HepG2 (cell line): ENCODE results near the gene CBX2. TPM values are rescaled to one million over a fixed set of nuclear protein-coding genes. Genes with fewer than 3 reads are reported as not detected.

Experiments
- DNMT3B ChIP-seq: conservative IDR thresholded peaks from 2 replicates; pipeline ENCODE4 v1.6.1; 2016; ENCODE audit warnings: missing biosample characterization, control low read depth
- HIVEP1 ChIP-seq: sonication (generic); formaldehyde crosslinking; IDR thresholded peaks from 2 replicates; pipeline ENCODE4 v1.4.0; 2020; ENCODE audit warnings: mild to moderate bottlenecking, missing genetic modification reagents
- HNRNPH1 ChIP-seq: fragments of 200-400 bp; formaldehyde crosslinking; optimal IDR thresholded peaks from 2 replicates; pipeline ENCODE3; 2017; ENCODE audit warnings: mild to moderate bottlenecking, low read depth, low read length
- HOMEZ ChIP-seq: IDR thresholded peaks from 2 replicates; pipeline ENCODE4 v1.6.1; 2016; ENCODE audit warnings: low read depth
- JUN ChIP-seq: sonication (generic); formaldehyde crosslinking; IDR thresholded peaks from 2 replicates; pipeline ENCODE4 v1.4.0; 2020; ENCODE audit warnings: mild to moderate bottlenecking, missing genetic modification reagents
- JUND ChIP-seq: sonication (generic); formaldehyde crosslinking; IDR thresholded peaks from 2 replicates; pipeline ENCODE4 v1.8.0; 2022; ENCODE audit warnings: mild to moderate bottlenecking, missing genetic modification reagents
- NCOR1 ChIP-seq: fragments of 200-600 bp; sonication (generic); IDR thresholded peaks from 2 replicates; pipeline ENCODE4 v1.7.0; 2017; ENCODE audit warnings: antibody characterized with exemption, low read length, borderline replicate concordance
- PHF8 ChIP-seq: sonication (generic); formaldehyde crosslinking; IDR thresholded peaks from 2 replicates; pipeline ENCODE4 v1.5.0; 2020; ENCODE audit warnings: missing genetic modification reagents
- SAP130 ChIP-seq: IDR thresholded peaks from 2 replicates; pipeline ENCODE4 v1.6.1; 2016; ENCODE audit warnings: low read depth
- SOX6 ChIP-seq, 2 experiments: fragments of 450-650 bp in 1 of 2; sonication (generic) in 1 of 2; formaldehyde crosslinking in 1 of 2; IDR thresholded peaks; 2 replicates each; pipeline versions ENCODE4 v1.4.0 to v1.6.1; 2017 to 2020; ENCODE audit warnings: antibody characterized with exemption in 1 of 2, mild to moderate bottlenecking in 1 of 2, missing genetic modification reagents in 1 of 2
- YEATS2 ChIP-seq: sonication (generic); formaldehyde crosslinking; IDR thresholded peaks from 2 replicates; pipeline ENCODE4 v1.4.0; 2020; ENCODE audit warnings: missing genetic modification reagents, borderline replicate concordance
- ZBTB8A ChIP-seq: sonication (generic); formaldehyde crosslinking; IDR thresholded peaks from 2 replicates; pipeline ENCODE4 v1.4.0; 2020; ENCODE audit warnings: mild to moderate bottlenecking, low read depth, missing genetic modification reagents, borderline replicate concordance
- ZNF18 ChIP-seq: sonication (generic); formaldehyde crosslinking; IDR thresholded peaks from 2 replicates; pipeline ENCODE4 v1.8.0; 2022; ENCODE audit warnings: mild to moderate bottlenecking, missing genetic modification reagents; ENCODE audit not compliant: insufficient replicate concordance
- ZNF367 ChIP-seq: sonication (generic); formaldehyde crosslinking; IDR thresholded peaks from 2 replicates; pipeline ENCODE4 v1.4.0; 2020; ENCODE audit warnings: missing genetic modification reagents, borderline replicate concordance
- polyA plus RNA-seq, 8 experiments: library from polyadenylated mRNA; depleted of rRNA in 3 of 8; stranded (reverse) in 7 of 8; unstranded in 1 of 8; fragments of >200 nt; fragmentation: Illumina TruSeq in 4 of 8; extraction: Trizol in 4 of 8; gene quantifications; 2 replicates each; pipeline versions ENCODE4 v1.2.1 to v1.2.3, GENCODE V29; 2011 to 2016; ENCODE audit warnings: low read depth in 4 of 8, missing spikeins in 1 of 8, mixed read lengths in 1 of 8; ENCODE audit not compliant: insufficient read depth in 1 of 8
- total RNA-seq, 5 experiments: library from RNA; depleted of rRNA; stranded (reverse); fragments of >200 nt; fragmentation: Illumina TruSeq; extraction: Trizol; gene quantifications; 2 replicates each; pipeline ENCODE4 v1.2.3, GENCODE V29; 2016; ENCODE audit warnings: low read depth in 1 of 5
- TF ChIP-seq, protein P1 (sequence below): sonication (generic); formaldehyde crosslinking; IDR thresholded peaks from 2 replicates; pipeline ENCODE4 v1.4.0; 2020; ENCODE audit warnings: missing genetic modification reagents, mild to moderate bottlenecking, borderline replicate concordance
- TF ChIP-seq, protein P2 (sequence below), 2 experiments: sonication (generic) in 1 of 2; formaldehyde crosslinking in 1 of 2; IDR thresholded peaks; 2 replicates each; pipeline versions ENCODE4 v1.4.0 to v1.6.1; 2018 to 2020; ENCODE audit warnings: missing genetic modification reagents in 2 of 2, borderline replicate concordance in 1 of 2, low read depth in 1 of 2, mild to moderate bottlenecking in 1 of 2, missing biosample characterization in 1 of 2
- TF ChIP-seq, protein P3 (sequence below): sonication (generic); formaldehyde crosslinking; IDR thresholded peaks from 2 replicates; pipeline ENCODE4 v1.5.1; 2020; ENCODE audit warnings: missing genetic modification reagents, mild to moderate bottlenecking, borderline replicate concordance
- TF ChIP-seq, protein P4 (sequence below): sonication (generic); formaldehyde crosslinking; IDR thresholded peaks from 2 replicates; pipeline ENCODE4 v1.8.1; 2023; ENCODE audit warnings: missing genetic modification reagents, inconsistent platforms, borderline replicate concordance

Gene CBX2
- total and polyA plus RNA-seq, 2 of the 13 experiments (the other 11 are each of a cell fraction or from before 2014, with no cell fraction given): 14.5 to 31.1 TPM

- TF ChIP-seq, protein P1, sequence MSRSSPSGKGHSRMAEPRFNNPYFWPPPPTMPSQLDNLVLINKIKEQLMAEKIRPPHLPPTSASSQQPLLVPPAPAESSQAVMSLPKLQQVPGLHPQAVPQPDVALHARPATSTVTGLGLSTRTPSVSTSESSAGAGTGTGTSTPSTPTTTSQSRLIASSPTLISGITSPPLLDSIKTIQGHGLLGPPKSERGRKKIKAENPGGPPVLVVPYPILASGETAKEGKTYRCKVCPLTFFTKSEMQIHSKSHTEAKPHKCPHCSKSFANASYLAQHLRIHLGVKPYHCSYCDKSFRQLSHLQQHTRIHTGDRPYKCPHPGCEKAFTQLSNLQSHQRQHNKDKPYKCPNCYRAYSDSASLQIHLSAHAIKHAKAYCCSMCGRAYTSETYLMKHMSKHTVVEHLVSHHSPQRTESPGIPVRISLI (CRISPR knock-in tag): no peak
- TF ChIP-seq ZBTB8A: no peak
- no peak for TF ChIP-seq PHF8 (CRISPR knock-in tag)
- no peak for TF ChIP-seq HIVEP1 (CRISPR knock-in tag)
- TF ChIP-seq, protein P2, sequence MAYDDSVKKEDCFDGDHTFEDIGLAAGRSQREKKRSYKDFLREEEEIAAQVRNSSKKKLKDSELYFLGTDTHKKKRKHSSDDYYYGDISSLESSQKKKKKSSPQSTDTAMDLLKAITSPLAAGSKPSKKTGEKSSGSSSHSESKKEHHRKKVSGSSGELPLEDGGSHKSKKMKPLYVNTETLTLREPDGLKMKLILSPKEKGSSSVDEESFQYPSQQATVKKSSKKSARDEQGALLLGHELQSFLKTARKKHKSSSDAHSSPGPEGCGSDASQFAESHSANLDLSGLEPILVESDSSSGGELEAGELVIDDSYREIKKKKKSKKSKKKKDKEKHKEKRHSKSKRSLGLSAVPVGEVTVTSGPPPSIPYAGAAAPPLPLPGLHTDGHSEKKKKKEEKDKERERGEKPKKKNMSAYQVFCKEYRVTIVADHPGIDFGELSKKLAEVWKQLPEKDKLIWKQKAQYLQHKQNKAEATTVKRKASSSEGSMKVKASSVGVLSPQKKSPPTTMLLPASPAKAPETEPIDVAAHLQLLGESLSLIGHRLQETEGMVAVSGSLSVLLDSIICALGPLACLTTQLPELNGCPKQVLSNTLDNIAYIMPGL (CRISPR knock-in tag; IDR thresholded peaks at IDR 0.05; ENCODE audit: borderline replicate concordance in 1 of 2, low read depth in 1 of 2): no peak
- TF ChIP-seq JUN (CRISPR knock-in tag): no peak
- no peak for TF ChIP-seq JUND (CRISPR knock-in tag)
- TF ChIP-seq ZNF18: no peak
- no peak for TF ChIP-seq SOX6 (IDR thresholded peaks at IDR 0.05)
- TF ChIP-seq SOX6 (CRISPR knock-in tag; IDR thresholded peaks at IDR 0.05): no peak
- no peak for TF ChIP-seq NCOR1
- TF ChIP-seq HOMEZ: no peak
- TF ChIP-seq HNRNPH1: no peak
- TF ChIP-seq DNMT3B (CRISPR knock-in tag): no peak
- TF ChIP-seq YEATS2 (CRISPR knock-in tag): no peak
- TF ChIP-seq, protein P3, sequence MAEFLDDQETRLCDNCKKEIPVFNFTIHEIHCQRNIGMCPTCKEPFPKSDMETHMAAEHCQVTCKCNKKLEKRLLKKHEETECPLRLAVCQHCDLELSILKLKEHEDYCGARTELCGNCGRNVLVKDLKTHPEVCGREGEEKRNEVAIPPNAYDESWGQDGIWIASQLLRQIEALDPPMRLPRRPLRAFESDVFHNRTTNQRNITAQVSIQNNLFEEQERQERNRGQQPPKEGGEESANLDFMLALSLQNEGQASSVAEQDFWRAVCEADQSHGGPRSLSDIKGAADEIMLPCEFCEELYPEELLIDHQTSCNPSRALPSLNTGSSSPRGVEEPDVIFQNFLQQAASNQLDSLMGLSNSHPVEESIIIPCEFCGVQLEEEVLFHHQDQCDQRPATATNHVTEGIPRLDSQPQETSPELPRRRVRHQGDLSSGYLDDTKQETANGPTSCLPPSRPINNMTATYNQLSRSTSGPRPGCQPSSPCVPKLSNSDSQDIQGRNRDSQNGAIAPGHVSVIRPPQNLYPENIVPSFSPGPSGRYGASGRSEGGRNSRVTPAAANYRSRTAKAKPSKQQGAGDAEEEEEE (CRISPR knock-in tag): no peak
- TF ChIP-seq, protein P4, sequence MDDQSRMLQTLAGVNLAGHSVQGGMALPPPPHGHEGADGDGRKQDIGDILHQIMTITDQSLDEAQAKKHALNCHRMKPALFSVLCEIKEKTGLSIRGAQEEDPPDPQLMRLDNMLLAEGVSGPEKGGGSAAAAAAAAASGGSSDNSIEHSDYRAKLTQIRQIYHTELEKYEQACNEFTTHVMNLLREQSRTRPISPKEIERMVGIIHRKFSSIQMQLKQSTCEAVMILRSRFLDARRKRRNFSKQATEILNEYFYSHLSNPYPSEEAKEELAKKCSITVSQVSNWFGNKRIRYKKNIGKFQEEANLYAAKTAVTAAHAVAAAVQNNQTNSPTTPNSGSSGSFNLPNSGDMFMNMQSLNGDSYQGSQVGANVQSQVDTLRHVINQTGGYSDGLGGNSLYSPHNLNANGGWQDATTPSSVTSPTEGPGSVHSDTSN (CRISPR knock-in tag): no peak
- no peak for TF ChIP-seq SAP130 (CRISPR knock-in tag)
- TF ChIP-seq ZNF367 (CRISPR knock-in tag): no peak
Observed at GRCh38 chr17:79812353-79813258, 34.7 kb downstream of the CBX2 start (continued).
